AG09309 (cell line): ENCODE data around the gene HJURP.

ENCODE experiments used
- DNase-seq: peaks from one replicate; pipeline ENCODE4 v3.0.0-alpha.2; 2010; ENCODE audit warnings: low read depth
- H3K4me3 ChIP-seq: 2 replicates; pipeline ENCODE4 v1.5.1; 2011; ENCODE audit warnings: mild to moderate bottlenecking, low read depth, low read length, moderate library complexity; ENCODE audit not compliant: control insufficient read depth
- TF ChIP-seq, protein P1 (sequence below): IDR thresholded peaks from 2 replicates; pipeline ENCODE4 v1.5.1; 2011; ENCODE audit warnings: mild to moderate bottlenecking, low read depth, low read length, inconsistent platforms; ENCODE audit not compliant: insufficient read depth, control insufficient read depth; ENCODE audit errors: missing control alignments

Gene HJURP

DNA sequence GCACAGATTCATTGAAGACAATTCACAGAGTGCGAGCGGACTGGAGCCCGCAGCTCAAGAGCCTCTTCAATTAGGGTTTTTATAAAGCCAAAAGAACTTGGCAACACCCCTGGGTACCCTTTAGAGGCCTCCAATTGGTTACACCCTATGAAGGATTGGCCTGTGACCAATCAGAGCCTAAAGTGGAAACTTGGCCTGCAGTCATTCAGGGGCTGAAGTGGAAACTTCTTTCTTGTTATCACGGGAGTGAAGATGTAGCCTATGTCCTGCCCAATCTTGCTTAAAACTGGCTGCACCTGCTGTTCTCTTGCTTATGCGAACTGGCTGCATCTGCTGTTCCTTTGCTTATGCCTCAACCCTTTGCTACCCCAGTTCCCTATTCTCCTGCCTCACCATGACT is 1.8 kb upstream of the HJURP start:
- no peak for DNase-seq
- H3K4me3 ChIP-seq: no peak overlapping the region
- TF ChIP-seq, protein P1, sequence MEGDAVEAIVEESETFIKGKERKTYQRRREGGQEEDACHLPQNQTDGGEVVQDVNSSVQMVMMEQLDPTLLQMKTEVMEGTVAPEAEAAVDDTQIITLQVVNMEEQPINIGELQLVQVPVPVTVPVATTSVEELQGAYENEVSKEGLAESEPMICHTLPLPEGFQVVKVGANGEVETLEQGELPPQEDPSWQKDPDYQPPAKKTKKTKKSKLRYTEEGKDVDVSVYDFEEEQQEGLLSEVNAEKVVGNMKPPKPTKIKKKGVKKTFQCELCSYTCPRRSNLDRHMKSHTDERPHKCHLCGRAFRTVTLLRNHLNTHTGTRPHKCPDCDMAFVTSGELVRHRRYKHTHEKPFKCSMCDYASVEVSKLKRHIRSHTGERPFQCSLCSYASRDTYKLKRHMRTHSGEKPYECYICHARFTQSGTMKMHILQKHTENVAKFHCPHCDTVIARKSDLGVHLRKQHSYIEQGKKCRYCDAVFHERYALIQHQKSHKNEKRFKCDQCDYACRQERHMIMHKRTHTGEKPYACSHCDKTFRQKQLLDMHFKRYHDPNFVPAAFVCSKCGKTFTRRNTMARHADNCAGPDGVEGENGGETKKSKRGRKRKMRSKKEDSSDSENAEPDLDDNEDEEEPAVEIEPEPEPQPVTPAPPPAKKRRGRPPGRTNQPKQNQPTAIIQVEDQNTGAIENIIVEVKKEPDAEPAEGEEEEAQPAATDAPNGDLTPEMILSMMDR: no peak

DNA sequence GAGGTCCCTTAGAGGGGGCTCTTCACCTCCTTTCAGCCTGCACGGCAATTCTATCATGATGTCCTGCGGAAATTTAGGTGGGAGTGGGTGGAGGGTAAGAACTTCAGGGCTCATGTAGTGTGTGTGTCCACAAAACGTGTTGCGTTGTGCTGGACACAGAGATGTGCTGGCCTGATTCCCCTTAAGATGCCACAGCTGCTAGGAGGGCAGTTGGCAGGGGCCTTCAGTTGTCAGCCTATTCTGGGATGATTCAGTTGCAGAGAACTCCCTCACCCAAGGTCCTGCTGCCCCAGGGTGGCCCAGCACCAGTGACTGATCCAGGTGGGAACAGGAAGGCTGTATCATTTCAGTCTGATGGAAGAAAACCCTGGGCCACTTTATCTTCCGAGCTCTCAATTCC is 1.0 kb upstream of the HJURP start:
- TF ChIP-seq, protein P1: no peak
- DNase-seq: no peak
- H3K4me3 ChIP-seq: no peak overlapping the region

DNA sequence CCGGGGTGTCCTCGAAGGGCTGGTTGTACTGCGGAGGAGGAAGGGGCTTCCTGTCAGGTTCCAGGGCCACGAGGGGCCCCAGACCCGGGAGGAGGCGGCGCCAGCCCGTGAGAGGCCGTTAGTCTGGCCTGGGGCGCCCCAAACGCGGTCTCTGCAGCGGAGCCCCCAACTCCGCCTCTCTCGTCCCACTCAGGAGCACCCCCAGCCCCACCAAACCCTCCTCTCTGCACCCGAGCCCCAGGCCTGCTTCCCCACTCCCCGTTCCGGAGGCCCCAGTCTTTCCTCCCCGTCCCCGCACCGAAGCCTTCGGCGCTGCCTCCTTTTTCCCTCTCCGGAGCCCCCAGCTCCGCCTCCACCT is 473 bp downstream of the HJURP start:
- H3K4me3 ChIP-seq: peak overlapping the region; percentile 72
- DNase-seq: no peak
- TF ChIP-seq, protein P1: no peak

DNA sequence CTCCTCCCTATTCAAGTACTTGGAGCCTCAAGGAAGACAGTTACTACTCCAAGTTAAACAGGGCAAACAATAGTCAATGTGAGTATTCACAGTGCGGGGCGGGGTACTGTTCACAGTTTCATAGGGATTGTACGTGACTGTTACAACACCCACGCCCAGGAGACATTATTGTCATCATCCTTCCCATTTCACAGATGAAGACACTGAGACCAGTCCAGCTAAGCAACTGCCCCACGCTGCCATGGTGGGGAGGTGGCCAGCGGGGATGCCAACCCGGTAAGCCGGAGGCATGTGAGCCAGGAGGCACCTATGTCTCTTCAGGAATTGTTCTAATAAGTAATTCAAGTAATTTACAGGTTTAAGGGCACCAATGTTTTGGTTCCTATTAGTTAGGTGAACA is 982 bp downstream of the HJURP start:
- TF ChIP-seq, protein P1: no peak

DNA sequence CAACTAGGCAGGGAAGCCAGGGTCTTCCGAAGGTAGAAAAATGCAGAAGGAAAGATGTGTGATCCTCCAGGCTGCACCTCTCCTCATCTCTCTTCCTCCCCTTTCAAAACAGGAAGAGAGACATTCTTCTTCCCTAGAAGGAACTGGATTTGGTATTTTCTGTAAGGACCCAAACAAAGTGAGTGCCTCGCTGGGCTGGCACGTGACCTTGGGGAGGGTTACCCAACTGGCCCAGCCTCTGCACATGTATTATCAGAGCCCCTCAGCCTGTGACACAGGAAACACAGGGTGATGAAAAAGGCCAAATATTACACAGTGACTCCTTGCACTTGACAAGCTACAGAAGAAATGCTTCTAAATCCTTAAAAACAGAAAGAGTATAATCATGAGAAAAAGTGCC is 2.3 kb downstream of the HJURP start:
- H3K4me3 ChIP-seq: peak overlapping the region; percentile 2; the same call in 1 of the 2 replicates
- TF ChIP-seq, protein P1: no peak
- no peak for DNase-seq

More for the DNA sequence above, 982 bp downstream of the HJURP start:
- DNase-seq: no peak
- H3K4me3 ChIP-seq: peak overlapping the region; percentile 72

DNA sequence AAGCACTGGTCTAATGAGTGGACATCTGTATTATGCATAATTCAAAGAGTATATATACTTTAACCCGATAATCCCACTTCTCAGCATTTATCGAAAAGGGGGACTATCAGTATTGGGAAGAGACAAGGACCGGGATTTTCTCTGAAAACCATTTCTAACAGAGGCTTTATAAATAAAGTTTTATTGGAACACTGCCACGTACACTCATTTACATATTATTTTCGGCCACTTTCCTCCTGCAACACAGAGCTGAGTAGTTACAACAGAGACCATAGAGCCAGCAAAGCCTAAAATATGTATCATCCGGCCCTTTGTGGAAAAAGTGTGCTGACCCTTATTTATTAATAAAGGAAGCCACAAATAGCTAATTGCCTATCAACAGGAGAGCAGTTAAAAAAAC is 3.2 kb downstream of the HJURP start:
- TF ChIP-seq, protein P1: no peak
- no peak overlapping the region for H3K4me3 ChIP-seq

DNA sequence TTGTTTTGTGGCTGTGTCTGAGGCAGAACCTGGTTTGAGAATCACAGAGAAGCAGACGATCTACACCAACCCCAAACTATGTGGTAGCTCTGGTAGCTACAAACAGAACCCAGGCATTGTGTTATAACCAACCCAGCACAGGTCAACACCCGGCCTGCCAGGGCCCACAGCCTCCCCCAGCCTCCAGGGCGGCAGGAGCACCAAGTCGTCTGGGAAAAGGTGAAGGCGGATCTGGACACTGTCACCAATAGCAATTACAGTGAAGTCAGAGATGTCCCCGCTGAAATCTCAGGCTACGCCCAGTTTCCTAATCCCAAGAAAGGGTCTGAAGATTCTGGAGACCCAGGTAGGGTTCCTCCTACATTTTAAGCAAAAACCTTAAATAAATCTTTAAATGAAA is 3.6 kb downstream of the HJURP start:
- no peak for DNase-seq
- TF ChIP-seq, protein P1: no peak
- H3K4me3 ChIP-seq: no peak overlapping the region

More for the DNA sequence above, 3.2 kb downstream of the HJURP start:
- DNase-seq: no peak
